GM21390 (cell line): ENCODE results near the gene ITGA3.
"Not testable (repeated sequence)": the region's sequence is repeated elsewhere in the genome, so short reads cannot be mapped to it uniquely, and the experiment has no call there.

Experiments used
- ATAC-seq: cut with Tn5 transposase; IDR thresholded peaks from one replicate; pipeline ENCODE4 v1.9.1; 2021; ENCODE audit not compliant: unreplicated experiment

ITGA3 gene

GRCh38 chr17:50034498-50035364 lies 21.2 kb upstream of the ITGA3 start:
- ATAC-seq = no peak

GRCh38 chr17:50035421-50035879 lies 20.5 kb upstream of the ITGA3 start:
- no peak for ATAC-seq

- no peak for ATAC-seq
Measured at GRCh38 chr17:50035945-50036344, 20.0 kb upstream of the ITGA3 start.

GRCh38 chr17:50036455-50037261 lies 19.3 kb upstream of the ITGA3 start:
- no peak for ATAC-seq

GRCh38 chr17:50037321-50038107 lies 18.4 kb upstream of the ITGA3 start:
- no peak for ATAC-seq

- ATAC-seq = no peak
Measured at GRCh38 chr17:50039058-50039457, 16.9 kb upstream of the ITGA3 start.

- ATAC-seq = not testable (repeated sequence)
Measured at GRCh38 chr17:50040496-50040895, 15.4 kb upstream of the ITGA3 start.

GRCh38 chr17:50042211-50042610 lies 13.7 kb upstream of the ITGA3 start:
- no peak for ATAC-seq

GRCh38 chr17:50043290-50044148 lies 12.4 kb upstream of the ITGA3 start:
- no peak for ATAC-seq

- ATAC-seq = no peak
Measured at GRCh38 chr17:50044483-50044882, 11.4 kb upstream of the ITGA3 start.

GRCh38 chr17:50045154-50045553 lies 10.8 kb upstream of the ITGA3 start:
- ATAC-seq = no peak

GRCh38 chr17:50046179-50046578 lies 9.7 kb upstream of the ITGA3 start:
- no peak for ATAC-seq

- ATAC-seq = no peak
Measured at GRCh38 chr17:50046667-50047066, 9.2 kb upstream of the ITGA3 start.

GRCh38 chr17:50047083-50047482 lies 8.8 kb upstream of the ITGA3 start:
- ATAC-seq = no peak

GRCh38 chr17:50047488-50048126 lies 8.3 kb upstream of the ITGA3 start:
- no peak for ATAC-seq

- no peak for ATAC-seq
Measured at GRCh38 chr17:50048146-50048720, 7.7 kb upstream of the ITGA3 start.

GRCh38 chr17:50048988-50049387 lies 6.9 kb upstream of the ITGA3 start:
- no peak for ATAC-seq

- no peak for ATAC-seq
Measured at GRCh38 chr17:50049636-50050035, 6.3 kb upstream of the ITGA3 start.

GRCh38 chr17:50050431-50051032 lies 5.4 kb upstream of the ITGA3 start:
- ATAC-seq = no peak
